Measurements from ENCODE around the gene SH3RF3. TPM values are rescaled to one million over a fixed set of nuclear protein-coding genes. Genes with fewer than 3 reads are reported as not detected.

SH3RF3 gene
- total RNA-seq, 4 donors from 2014 or later = 2.8 to 5.7 (median 3.0) TPM

GRCh38 chr2:109376115-109376514 is 247.1 kb downstream of the SH3RF3 start:
- in situ Hi-C loops (cut with MboI; ENCODE audit: low sequenced_read_pairs in 4 of 4) = no loop called here
- Histone ChIP-seq H3K27me3 (no peaks in the 10 kb centered on the region), H3K4me3 (no peak overlapping the region), H3K9me3 (no peaks in the 10 kb centered on the region), H3K4me1 (peaks cover 20 to 31% of the 10 kb centered on the region in 2 donors), H3K27ac (no peak overlapping the region), H3K36me3 (no peaks in the 10 kb centered on the region)
- peak in 1 of 2 donors; percentile 3 for DNase-seq
- no peak for ATAC-seq
- intact Hi-C loops (cut with DNase I; ENCODE audit: low total_unique reads) = no loop called here
- TF ChIP-seq POLR2A (IDR thresholded peaks at IDR 0.05) = no peak
- TF ChIP-seq, protein P1, sequence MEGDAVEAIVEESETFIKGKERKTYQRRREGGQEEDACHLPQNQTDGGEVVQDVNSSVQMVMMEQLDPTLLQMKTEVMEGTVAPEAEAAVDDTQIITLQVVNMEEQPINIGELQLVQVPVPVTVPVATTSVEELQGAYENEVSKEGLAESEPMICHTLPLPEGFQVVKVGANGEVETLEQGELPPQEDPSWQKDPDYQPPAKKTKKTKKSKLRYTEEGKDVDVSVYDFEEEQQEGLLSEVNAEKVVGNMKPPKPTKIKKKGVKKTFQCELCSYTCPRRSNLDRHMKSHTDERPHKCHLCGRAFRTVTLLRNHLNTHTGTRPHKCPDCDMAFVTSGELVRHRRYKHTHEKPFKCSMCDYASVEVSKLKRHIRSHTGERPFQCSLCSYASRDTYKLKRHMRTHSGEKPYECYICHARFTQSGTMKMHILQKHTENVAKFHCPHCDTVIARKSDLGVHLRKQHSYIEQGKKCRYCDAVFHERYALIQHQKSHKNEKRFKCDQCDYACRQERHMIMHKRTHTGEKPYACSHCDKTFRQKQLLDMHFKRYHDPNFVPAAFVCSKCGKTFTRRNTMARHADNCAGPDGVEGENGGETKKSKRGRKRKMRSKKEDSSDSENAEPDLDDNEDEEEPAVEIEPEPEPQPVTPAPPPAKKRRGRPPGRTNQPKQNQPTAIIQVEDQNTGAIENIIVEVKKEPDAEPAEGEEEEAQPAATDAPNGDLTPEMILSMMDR (IDR thresholded peaks at IDR 0.05 in 4 of 5, conservative IDR thresholded peaks at IDR 0.05 in 1 of 5) = no peak

- DNase-seq = peak in 1 of 2 donors; percentile 6
- TF ChIP-seq POLR2A (IDR thresholded peaks at IDR 0.05) = no peak
- TF ChIP-seq, protein P1 (IDR thresholded peaks at IDR 0.05 in 4 of 5, conservative IDR thresholded peaks at IDR 0.05 in 1 of 5) = no peak
- H3K4me3 ChIP-seq = no peak overlapping the region
- no peaks in the 10 kb centered on the region for H3K9me3 ChIP-seq
- no peaks in the 10 kb centered on the region for H3K36me3 ChIP-seq
- ATAC-seq = no peak
- in situ Hi-C loops (cut with MboI; ENCODE audit: low sequenced_read_pairs in 4 of 4) = no loop called here
- intact Hi-C loops (cut with DNase I; ENCODE audit: low total_unique reads) = no loop called here
- no peaks in the 10 kb centered on the region for H3K27me3 ChIP-seq
- peaks cover 28 to 40% of the 10 kb centered on the region in 2 donors for H3K4me1 ChIP-seq
- no peak overlapping the region for H3K27ac ChIP-seq
Measured at GRCh38 chr2:109376796-109377495, 247.9 kb downstream of the SH3RF3 start.

- Histone ChIP-seq H3K36me3 (no peaks in the 10 kb centered on the region), H3K4me3 (no peak overlapping the region), H3K4me1 (peaks cover 39 to 50% of the 10 kb centered on the region in 2 donors), H3K27ac (no peak overlapping the region), H3K27me3 (no peaks in the 10 kb centered on the region), H3K9me3 (no peaks in the 10 kb centered on the region)
- in situ Hi-C loops (cut with MboI; ENCODE audit: low sequenced_read_pairs in 4 of 4) = no loop called here
- intact Hi-C loops (cut with DNase I; ENCODE audit: low total_unique reads) = no loop called here
- ATAC-seq (no peak), DNase-seq (peak in 1 of 2 donors; percentile 6)
- TF ChIP-seq POLR2A (IDR thresholded peaks at IDR 0.05) = no peak
- TF ChIP-seq, protein P1 (IDR thresholded peaks at IDR 0.05 in 4 of 5, conservative IDR thresholded peaks at IDR 0.05 in 1 of 5) = no peak
Measured at GRCh38 chr2:109377976-109378375, 249.0 kb downstream of the SH3RF3 start.

GRCh38 chr2:109378682-109379081 is 249.7 kb downstream of the SH3RF3 start:
- peak in 1 of 2 donors; percentile 6 for DNase-seq
- intact Hi-C loops (cut with DNase I; ENCODE audit: low total_unique reads) = no loop called here
- no peaks in the 10 kb centered on the region for H3K9me3 ChIP-seq
- H3K36me3 ChIP-seq = no peaks in the 10 kb centered on the region
- no peaks in the 10 kb centered on the region for H3K27me3 ChIP-seq
- TF ChIP-seq POLR2A (IDR thresholded peaks at IDR 0.05) = no peak
- TF ChIP-seq, protein P1 (IDR thresholded peaks at IDR 0.05 in 4 of 5, conservative IDR thresholded peaks at IDR 0.05 in 1 of 5) = no peak
- H3K27ac ChIP-seq = no peak overlapping the region
- in situ Hi-C loops (cut with MboI; ENCODE audit: low sequenced_read_pairs in 4 of 4) = no loop called here
- no peak overlapping the region for H3K4me3 ChIP-seq
- peaks cover 46 to 57% of the 10 kb centered on the region in 2 donors for H3K4me1 ChIP-seq
- ATAC-seq = no peak
